ENCODE results near the gene BTBD18.

The BTBD18 gene, protein sequence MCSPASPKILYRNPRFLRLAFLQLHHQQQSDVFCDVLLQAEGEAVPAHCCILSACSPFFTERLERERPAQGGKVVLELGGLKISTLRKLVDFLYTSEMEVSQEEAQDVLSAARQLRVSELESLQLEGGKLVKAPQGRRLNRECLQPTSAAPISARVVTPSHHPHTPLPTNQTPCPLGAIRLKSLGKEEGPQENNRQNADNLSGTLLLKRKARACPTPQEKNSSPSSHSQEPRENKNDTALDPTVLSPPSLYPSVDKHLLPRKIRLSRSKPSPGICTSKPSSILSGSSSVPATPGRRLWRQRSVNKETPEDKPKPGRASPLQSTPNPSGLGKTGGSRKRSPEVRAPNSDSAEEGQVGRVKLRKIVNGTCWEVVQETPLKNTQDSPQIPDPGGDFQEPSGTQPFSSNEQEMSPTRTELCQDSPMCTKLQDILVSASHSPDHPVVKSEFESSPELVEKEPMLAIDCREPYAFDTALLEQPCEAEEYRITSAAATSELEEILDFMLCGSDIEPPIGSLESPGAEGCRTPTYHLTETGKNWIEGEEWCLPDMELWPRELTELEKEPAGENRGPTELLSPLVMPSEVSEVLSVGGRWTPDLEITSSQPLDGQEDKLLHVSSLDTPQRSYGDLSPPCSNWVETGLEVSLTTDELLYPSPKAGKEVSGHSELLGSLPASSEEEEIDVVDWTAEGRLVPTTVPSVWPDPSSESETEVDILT

DNA sequence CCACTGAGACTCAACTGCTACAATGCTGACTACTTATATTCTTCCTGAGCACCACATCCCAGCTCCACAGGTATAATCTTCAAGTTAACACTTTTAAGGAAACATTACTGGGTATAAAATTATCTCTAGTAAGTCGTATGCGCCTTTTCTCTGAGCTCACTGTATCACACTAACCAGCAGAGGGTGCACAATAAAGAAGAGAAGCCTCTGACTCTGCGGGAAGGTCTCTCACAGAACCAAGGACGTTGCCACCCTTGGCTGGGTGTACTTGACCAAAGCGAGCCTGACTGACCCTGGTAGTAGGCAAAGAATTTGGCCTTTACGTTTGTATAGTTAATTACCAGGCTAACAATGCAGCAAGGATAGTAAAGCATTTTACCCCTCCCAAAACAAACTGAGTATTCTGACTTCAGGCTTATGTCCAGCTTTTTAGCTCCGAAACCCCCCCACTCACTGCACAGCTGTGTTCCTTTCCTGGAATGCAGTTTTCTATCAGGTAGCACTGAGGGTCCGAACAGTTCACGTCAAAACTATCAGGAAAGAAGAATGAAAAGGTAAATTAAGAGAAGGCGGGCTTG, at the start of gene BTBD18:
Gene BTBD18, minus strand, starts transcription at position 144 of the 578 bp plus-strand sequence. CDS start 631 bp downstream, outside the sequence.
- no peak for DNase-seq (ENCODE audit: low read depth)

DNA sequence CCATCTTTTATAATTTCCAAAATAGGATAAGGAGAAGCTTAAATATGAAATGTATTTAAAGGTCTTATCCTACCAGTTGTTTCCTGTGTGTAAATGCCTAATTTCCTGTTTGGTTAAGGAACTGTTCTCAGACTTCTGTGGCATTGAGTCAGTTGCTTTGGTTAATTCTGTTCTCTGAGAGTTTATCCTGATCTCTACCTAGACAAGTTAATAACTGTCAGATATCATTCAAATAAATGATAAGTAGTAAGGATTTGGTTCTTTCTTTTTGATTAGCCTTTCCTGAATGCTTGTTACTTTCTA, 49.5 kb upstream of the BTBD18 start:
- DNase-seq (ENCODE audit: low read depth): no peak

GRCh38 chr11:57800444-57801182, 49.0 kb upstream of the BTBD18 start:
- no peak for DNase-seq (ENCODE audit: low read depth)

- DNase-seq (ENCODE audit: low read depth): no peak
Observed at GRCh38 chr11:57798905-57799559, 47.4 kb upstream of the BTBD18 start.

- DNase-seq (ENCODE audit: low read depth): no peak
Observed at GRCh38 chr11:57793351-57794115, 41.9 kb upstream of the BTBD18 start.

- no peak for DNase-seq (ENCODE audit: low read depth)
Observed at GRCh38 chr11:57792870-57793269, 41.3 kb upstream of the BTBD18 start.

DNA sequence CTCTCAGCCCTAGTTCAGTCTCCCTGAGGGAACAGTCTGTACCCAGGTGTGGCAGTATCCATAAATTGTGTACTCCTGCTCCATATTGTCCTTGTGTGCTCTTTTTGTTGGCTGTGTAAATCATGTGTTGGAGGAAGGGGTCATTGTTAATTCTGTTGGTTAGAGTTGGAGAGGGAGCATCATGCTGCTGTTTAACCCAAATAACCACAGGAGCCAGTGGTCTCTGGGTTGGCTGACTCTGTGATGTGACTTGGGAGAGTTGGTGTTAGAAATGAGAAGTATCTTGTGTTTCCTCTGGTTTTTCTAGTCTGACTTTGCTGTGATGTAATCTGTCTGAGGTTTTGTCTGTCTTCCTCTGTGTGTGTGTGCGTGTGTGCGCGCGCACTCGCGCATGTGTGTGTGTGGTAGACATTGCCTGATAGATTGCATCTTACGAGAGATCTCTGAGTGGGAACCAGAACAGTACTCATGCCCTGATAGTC, 40.5 kb upstream of the BTBD18 start:
- DNase-seq (ENCODE audit: low read depth): no peak

DNA sequence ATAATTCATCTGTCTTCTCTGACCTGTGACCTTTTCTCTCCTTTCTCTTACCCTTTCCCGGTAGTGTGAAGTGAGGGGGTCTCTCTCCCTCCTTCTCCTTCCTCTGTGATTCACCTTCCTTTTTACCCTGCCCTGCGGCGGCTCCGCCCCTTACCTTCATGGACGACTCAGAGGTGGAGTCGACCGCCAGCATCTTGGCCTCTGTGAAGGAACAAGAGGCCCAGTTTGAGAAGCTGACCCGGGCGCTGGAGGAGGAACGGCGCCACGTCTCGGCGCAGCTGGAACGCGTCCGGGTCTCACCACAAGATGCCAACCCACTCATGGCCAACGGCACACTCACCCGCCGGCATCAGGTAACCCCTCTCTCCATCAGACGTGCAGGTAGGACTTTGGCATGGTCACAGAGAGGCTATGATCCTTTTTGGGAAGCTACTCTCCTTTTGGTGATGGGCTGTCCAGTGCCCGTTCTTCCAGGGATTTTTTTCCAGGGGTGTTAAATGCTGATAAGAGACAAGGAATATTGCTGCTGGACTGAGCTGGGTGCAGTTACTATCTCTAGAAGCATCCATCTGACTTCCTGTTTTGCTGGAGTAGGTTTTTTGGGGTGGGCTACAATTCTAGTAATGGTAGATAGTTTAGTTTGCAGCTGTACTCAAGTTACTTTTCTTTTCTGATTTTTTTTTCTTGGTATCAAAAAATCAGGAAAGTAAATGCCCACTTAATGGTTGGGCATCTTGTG, 39.9 kb upstream of the BTBD18 start:
- DNase-seq (ENCODE audit: low read depth): no peak

DNA sequence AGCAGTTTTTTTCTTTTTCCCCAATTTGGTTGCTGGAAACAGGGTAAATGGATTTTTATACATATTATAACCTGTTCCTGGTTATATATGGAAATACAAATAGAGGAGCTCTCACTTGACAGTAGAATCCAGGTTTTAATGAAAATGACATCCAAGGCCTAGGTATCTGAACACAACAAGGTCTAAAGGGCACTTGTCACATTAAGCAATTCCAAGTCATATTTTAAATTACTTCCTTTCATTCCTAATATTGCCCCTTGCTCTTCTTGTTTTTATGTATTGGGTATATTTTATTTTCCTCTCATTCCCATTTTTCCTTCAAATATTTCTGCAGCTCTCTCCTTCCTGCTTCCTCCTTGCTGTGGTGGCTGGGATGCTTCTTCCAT, 37.1 kb upstream of the BTBD18 start:
- no peak for DNase-seq (ENCODE audit: low read depth)

GRCh38 chr11:57787920-57788702, 36.5 kb upstream of the BTBD18 start:
- DNase-seq (ENCODE audit: low read depth): no peak

DNA sequence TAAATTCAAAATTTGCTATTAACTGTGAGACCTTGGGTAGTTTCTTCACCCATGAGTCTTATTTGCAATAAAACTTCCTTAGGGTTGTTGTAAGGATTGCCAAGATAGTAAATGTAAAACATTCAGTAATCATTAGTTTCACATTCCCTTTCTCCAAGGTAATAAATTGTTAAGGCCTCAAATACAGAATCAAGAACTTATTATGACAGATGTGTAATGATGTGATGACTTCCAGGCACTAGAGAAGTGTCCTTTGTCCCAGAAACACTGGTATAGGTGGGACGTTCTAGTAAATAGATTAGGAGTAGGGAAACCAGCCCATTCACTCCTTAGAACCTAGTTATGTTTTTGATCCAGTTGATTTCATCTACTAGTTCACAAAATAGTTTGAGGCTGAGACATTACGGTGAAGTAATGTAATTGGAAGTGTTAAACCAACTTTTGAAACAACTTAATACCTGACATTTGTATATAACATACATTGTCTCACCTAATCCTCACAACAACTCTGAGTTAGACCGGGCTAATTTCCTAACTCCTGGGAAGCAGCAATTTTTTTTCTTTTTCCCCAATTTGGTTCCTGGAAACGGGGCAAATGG, 35.5 kb upstream of the BTBD18 start:
- DNase-seq (ENCODE audit: low read depth): no peak

DNA sequence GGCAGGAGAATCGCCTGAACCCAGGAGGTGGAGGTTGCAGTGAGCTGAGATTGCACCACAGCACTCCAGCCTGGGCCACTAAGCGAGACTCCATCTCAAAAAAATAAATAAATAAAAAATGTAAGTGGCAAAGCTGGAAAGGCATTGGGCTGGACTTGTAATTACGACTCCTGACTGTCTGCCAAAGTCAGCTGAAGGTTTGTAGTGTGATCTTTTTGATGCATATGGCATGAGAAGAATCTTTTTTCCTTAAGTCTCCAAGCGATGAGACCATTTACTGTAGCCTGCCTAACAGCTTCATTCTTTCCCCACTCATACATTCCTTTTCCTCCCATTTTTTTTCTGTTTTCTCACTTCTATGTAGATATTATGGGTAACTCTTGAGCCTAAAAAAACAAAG, 34.8 kb upstream of the BTBD18 start:
- no peak for DNase-seq (ENCODE audit: low read depth)

DNA sequence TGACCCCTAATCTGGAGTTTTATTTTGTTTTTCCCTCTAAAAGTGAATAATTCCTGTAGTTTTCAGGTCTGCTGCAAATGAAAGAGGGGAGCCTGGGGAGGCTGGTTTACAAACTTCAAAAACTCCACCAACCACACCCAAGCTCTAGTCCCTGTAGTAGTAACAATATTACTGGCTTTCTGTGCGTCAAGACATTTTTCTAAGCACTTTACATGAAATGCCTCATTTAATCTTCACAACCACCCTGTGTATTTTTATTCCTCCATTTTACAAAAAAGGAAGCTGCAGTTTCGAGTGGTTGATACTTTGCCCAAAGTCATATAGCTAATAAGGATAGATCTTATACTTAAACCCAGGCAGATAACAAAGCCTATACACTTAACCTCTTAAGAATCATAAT, 33.5 kb upstream of the BTBD18 start:
- no peak for DNase-seq (ENCODE audit: low read depth)

- DNase-seq (ENCODE audit: low read depth): no peak
Observed at GRCh38 chr11:57781529-57781943, 29.9 kb upstream of the BTBD18 start.

- no peak for DNase-seq (ENCODE audit: low read depth)
Observed at GRCh38 chr11:57779276-57779675, 27.7 kb upstream of the BTBD18 start.

DNA sequence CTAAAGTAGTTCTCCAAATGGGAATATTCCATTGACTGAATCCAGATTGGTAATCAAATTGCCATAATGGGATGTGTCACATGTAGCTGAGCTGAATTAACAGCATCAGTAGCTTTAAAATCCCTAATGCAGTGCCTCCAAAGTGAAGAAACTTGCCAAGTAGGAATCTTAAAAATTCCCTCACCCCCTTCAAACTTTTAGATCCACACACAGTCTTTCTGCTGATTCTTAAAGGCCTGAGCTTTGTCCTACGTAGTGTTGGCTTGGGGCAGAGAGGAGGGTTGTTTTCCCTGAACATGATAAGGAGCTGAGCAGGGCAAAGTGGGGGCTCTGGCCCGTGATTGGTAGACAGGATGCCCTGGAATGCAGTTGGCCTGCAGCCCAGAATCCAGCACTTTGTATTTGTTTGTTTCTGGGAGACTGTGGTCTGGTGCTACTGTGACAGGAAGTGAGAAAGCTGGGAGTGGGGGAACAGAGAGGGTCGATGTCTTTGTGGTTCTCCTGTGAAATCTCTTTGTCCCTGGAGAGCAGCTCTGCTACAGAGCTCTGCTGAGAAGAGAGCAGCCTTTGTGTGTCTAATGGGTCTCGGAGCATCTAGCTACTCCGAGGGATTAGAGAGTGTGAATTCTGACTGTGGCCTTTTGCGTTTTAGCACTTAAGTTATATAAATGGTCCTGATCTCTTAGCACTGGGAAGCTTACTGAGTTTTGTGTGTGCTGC, 26.9 kb upstream of the BTBD18 start:
- DNase-seq (ENCODE audit: low read depth): peak; percentile 98

GRCh38 chr11:57777969-57778317, 26.3 kb upstream of the BTBD18 start:
- no peak for DNase-seq (ENCODE audit: low read depth)

DNA sequence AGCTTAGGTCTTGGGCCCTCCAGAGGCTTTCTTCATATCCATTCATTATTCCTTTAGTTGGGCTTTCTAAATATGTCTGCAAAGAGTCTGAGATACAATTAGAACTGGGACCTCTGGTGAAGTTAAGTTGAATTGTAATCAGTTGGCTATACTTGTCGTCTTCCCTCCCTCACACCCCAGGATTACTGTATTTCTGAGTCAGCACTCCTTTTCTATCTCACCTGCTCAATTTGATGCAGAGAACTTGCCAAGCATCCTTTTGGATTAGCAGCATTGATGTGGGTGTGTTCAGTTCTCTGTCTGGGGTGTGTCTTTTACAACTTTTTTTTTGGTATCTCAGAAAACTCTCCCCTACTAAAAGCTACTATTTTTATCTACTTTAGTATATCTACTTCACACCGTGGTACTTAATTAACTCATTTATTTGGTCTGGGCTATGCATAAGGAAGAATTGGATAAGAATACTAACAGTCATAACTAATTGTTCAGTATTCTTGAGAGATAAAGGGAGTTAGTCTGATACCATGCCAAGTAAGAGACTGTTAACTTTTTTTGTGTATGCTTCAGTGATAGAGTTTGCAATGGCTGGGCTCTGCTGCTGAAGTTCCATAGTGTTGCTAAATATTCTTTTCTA, 25.1 kb upstream of the BTBD18 start:
- no peak for DNase-seq (ENCODE audit: low read depth)

Data from non-pigmented ciliary epithelial cell (primary cell).